PFSK-1 (cell line): ENCODE results near the gene ADRA2A.
A peak's percentile ranks its signal among the peaks of the same experiment; 100 is the strongest.

ENCODE experiments used
- POLR2AphosphoS5 ChIP-seq: IDR thresholded peaks from 2 replicates; pipeline ENCODE4 v1.6.1; 2012; ENCODE audit warnings: low read depth, mild to moderate bottlenecking, control low read depth, low read length, moderate library complexity
- SIN3A ChIP-seq: IDR thresholded peaks from 2 replicates; pipeline ENCODE4 v1.6.1; 2012; ENCODE audit warnings: mild to moderate bottlenecking, low read length, moderate library complexity, borderline replicate concordance; ENCODE audit not compliant: insufficient read depth
- TAF1 ChIP-seq: IDR thresholded peaks from 2 replicates; pipeline ENCODE4 v1.6.1; 2012; ENCODE audit warnings: low read length, control low read depth, borderline replicate concordance; ENCODE audit not compliant: insufficient read depth
- TF ChIP-seq, protein P1 (sequence below), 2 experiments: IDR thresholded peaks; 2 replicates each; pipeline versions ENCODE4 v1.6.1 to v1.8.0; 2011 to 2012; ENCODE audit warnings: low read depth in 2 of 2, low read length in 2 of 2, control low read depth in 1 of 2, inconsistent platforms in 1 of 2, mild to moderate bottlenecking in 1 of 2, moderate library complexity in 1 of 2; ENCODE audit not compliant: insufficient read depth in 1 of 2

DNA sequence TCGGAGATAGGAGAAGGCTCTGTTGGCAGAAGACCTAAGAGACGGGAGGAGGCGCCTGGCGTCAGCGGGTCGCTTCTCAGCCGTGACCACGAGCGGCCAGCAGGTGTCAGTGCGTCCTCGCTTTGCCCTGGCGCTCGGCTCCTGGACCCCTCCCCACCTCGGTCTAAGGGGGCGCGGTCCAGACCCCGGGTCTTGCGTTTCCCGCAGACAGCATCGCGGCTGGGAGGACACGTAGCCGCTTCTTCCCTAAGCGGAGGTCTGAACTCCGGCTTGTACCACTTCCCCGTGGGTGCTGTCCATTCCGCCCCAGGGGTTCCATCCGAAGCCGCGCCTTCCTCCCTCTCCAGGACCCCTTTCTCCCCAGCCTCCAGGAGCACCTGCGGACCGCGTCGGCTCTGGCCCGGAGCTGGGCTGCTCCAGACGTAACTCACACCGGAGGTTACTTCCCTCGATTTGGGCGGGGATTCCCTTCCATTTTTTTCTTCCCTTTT lies 593 bp upstream of the ADRA2A start:
- TF ChIP-seq, protein P1, sequence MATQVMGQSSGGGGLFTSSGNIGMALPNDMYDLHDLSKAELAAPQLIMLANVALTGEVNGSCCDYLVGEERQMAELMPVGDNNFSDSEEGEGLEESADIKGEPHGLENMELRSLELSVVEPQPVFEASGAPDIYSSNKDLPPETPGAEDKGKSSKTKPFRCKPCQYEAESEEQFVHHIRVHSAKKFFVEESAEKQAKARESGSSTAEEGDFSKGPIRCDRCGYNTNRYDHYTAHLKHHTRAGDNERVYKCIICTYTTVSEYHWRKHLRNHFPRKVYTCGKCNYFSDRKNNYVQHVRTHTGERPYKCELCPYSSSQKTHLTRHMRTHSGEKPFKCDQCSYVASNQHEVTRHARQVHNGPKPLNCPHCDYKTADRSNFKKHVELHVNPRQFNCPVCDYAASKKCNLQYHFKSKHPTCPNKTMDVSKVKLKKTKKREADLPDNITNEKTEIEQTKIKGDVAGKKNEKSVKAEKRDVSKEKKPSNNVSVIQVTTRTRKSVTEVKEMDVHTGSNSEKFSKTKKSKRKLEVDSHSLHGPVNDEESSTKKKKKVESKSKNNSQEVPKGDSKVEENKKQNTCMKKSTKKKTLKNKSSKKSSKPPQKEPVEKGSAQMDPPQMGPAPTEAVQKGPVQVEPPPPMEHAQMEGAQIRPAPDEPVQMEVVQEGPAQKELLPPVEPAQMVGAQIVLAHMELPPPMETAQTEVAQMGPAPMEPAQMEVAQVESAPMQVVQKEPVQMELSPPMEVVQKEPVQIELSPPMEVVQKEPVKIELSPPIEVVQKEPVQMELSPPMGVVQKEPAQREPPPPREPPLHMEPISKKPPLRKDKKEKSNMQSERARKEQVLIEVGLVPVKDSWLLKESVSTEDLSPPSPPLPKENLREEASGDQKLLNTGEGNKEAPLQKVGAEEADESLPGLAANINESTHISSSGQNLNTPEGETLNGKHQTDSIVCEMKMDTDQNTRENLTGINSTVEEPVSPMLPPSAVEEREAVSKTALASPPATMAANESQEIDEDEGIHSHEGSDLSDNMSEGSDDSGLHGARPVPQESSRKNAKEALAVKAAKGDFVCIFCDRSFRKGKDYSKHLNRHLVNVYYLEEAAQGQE (IDR thresholded peaks at IDR 0.05; ENCODE audit: insufficient read depth in 1 of 2, low read depth in 2 of 2, low read length in 2 of 2), result peak in 1 of 2 experiments; percentile 61; a peak in 2 of 4 replicates
- TF ChIP-seq SIN3A, result no peak
- TF ChIP-seq TAF1, result no peak
- TF ChIP-seq POLR2AphosphoS5, result no peak
